ENCODE data around the gene HMCES.
"Not testable (repeated sequence)": the region's sequence is repeated elsewhere in the genome, so short reads cannot be mapped to it uniquely, and the experiment has no call there.

Gene HMCES

DNA sequence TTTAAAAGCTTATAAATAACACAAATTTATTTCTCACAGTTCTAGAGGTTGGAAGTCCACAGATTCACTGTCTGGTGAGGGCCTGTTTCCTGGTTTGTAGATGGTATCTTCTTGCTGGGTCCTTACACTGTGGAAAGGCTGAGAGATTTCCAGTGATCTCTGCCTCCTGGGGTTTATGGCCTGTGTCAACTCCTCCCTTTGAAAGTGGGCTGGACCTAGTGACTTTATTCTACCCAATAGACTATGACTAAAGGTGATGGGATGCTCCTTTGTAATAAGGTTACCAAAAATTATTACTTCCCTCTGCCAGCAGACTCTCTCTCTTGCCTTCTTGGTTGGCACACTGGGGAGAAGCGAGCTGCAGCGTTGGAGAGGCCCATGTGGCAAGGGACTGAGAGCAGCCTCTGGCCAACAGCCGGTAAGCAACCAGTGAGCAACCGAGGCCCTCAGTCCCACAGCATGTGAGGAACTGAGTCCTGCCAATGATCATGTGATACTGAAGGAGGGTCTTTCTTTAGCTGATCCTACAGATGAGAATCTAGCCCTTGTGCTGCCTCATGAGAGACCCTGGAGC lies 43.2 kb upstream of the HMCES start:
- TF ChIP-seq, protein P1, sequence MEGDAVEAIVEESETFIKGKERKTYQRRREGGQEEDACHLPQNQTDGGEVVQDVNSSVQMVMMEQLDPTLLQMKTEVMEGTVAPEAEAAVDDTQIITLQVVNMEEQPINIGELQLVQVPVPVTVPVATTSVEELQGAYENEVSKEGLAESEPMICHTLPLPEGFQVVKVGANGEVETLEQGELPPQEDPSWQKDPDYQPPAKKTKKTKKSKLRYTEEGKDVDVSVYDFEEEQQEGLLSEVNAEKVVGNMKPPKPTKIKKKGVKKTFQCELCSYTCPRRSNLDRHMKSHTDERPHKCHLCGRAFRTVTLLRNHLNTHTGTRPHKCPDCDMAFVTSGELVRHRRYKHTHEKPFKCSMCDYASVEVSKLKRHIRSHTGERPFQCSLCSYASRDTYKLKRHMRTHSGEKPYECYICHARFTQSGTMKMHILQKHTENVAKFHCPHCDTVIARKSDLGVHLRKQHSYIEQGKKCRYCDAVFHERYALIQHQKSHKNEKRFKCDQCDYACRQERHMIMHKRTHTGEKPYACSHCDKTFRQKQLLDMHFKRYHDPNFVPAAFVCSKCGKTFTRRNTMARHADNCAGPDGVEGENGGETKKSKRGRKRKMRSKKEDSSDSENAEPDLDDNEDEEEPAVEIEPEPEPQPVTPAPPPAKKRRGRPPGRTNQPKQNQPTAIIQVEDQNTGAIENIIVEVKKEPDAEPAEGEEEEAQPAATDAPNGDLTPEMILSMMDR (IDR thresholded peaks at IDR 0.05; ENCODE audit: low read depth, low read length, missing control alignments), result no peak
- DNase-seq (ENCODE audit: low read depth), result no peak
- H3K4me3 ChIP-seq (ENCODE audit: low read depth, low read length), result no peak overlapping the region

DNA sequence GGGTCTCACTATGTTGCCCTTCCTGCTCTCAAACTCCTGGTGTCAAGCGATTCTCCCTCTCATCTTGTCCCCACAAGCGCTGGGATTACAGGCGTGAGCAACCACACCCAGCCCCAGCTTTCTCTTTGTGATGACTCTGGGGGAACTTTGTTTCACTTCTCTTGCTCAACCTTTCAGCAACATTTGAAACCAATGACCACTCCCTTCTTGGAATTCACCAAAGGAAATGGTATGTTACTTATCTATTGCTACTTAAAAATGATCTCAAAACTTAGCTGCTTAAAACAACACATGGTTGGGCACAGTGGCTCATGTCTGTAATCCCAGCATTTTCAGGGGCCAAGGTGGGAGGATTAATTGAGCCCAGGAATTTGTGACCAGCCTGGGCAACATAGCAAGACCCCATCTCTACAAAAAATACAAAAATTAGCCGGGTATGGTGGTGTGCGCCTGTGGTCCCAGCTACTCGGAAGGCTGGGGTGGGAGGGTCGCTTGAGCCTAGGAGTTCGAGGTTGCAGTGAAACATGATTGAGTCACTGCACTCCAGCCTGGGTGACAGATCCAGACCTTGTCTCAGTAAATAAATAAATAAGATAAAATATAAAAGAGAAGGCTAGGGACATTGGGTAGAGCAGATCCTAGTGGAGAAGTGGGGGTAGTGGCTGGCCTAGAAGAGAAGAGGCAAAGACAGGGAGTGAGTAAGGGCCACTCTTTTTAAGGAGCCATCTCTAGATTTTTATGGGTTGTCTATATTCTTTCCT lies 39.5 kb upstream of the HMCES start:
- TF ChIP-seq, protein P1 (IDR thresholded peaks at IDR 0.05; ENCODE audit: low read depth, low read length, missing control alignments), result no peak
- no peak overlapping the region for H3K4me3 ChIP-seq (ENCODE audit: low read depth, low read length)
- DNase-seq (ENCODE audit: low read depth), result no peak

DNA sequence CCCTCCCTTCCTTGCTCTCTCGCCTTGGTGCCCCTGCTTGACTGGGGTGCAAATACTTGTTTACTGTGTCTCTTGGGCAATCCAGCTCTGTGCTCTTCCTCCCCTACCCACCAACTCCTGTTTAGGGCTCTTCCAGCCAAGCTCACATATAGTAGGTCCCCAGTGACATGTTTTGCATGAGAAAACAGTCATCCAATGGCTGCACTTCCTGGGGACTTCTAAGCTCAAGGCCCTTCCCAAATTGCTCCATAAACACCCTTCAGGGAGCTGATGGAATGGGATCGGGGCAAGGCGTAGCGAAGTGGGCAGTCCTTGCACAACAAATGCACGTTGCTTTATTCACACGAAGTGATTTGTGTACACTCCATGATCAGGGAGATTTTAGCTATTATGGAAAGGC lies 38.7 kb upstream of the HMCES start:
- DNase-seq (ENCODE audit: low read depth), result no peak
- TF ChIP-seq, protein P1 (IDR thresholded peaks at IDR 0.05; ENCODE audit: low read depth, low read length, missing control alignments), result no peak
- no peak overlapping the region for H3K4me3 ChIP-seq (ENCODE audit: low read depth, low read length)

DNA sequence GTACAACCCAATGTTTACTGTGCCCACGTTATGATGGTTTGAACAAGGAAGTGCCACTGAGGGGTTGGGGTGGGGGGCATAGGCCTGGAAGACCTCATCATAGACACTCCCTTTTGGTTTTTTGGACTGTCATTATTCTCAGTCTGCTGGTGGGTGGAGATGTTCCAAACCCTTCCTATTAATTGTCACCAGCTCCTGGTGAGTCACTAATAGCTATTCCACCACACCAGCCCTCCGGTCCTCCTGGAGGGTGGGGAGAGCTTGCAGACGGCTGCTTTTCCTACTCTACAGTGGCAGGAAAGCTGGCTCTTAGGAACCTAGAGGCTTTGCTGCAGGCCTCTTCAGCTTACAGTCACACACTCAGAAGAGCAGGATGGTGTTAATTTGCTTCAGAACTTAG lies 38.2 kb upstream of the HMCES start:
- DNase-seq (ENCODE audit: low read depth), result no peak
- TF ChIP-seq, protein P1 (IDR thresholded peaks at IDR 0.05; ENCODE audit: low read depth, low read length, missing control alignments), result no peak
- H3K4me3 ChIP-seq (ENCODE audit: low read depth, low read length), result no peak overlapping the region

DNA sequence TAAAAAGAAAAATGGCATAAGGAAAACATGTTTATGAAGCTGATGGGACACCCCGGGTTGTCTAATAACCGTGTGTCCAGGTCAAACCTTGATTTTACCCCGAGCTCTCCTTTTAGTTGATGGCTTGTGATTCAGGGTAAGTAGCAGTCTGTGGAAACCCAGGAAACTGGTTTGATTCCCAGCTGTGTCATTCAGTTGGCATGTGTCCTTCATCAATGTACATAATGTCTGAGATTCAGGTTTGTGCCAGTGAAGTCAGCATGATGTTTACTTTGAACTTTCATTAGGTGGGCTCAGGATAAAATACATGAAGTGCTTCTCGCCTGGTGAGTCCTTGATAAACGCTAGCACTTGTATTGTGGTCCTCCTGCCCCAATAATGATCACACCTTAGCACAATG lies 33.5 kb upstream of the HMCES start:
- TF ChIP-seq, protein P1 (IDR thresholded peaks at IDR 0.05; ENCODE audit: low read depth, low read length, missing control alignments), result no peak
- H3K4me3 ChIP-seq (ENCODE audit: low read depth, low read length), result no peak overlapping the region
- no peak for DNase-seq (ENCODE audit: low read depth)

DNA sequence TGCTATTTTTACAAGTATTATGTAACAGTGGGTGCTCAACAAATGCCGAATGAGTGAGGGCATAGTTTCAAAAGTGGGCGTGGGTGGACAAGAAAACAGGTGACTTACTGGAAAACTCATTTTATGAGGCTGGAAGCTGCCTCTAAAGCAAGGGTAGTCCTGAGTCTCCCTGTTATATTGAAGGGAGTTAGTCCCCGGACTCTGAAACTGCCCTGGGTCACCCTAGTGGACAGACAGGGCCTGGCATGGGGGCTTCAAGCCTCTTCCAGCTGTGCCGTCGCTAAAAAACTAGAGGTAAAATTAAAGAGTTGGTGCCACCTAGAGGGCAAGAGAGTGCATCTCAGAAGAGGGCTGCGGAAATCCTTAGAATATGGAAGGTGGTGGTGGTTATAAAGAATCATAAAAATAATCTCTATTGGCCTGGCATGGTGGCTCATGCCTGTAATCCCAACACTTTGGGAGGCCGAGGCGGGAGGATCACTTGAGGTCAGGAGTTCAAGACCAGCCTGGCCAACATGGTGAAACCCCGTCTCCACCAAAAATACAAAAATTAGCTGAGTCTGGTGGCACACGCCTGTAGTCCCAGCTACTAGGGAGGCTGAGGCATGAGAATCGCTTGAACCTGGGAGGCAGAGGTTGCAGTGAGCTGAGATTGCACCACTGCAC lies 32.9 kb upstream of the HMCES start:
- not testable (repeated sequence) for H3K4me3 ChIP-seq (ENCODE audit: low read depth, low read length)
- TF ChIP-seq, protein P1 (IDR thresholded peaks at IDR 0.05; ENCODE audit: low read depth, low read length, missing control alignments), result peak; percentile 84
- DNase-seq (ENCODE audit: low read depth), result peak; percentile 38
